Measurements from ENCODE around the gene NPBWR2. TPM values are rescaled to one million over a fixed set of nuclear protein-coding genes. Genes with fewer than 3 reads are reported as not detected.
"Not testable (repeated sequence)": the region's sequence is repeated elsewhere in the genome, so short reads cannot be mapped to it uniquely, and the experiment has no call there.

The NPBWR2 gene
- total RNA-seq, 1 donor from 2014 or later, result not detected

GRCh38 chr20:64136004-64136710 is 28.8 kb upstream of the NPBWR2 start:
- no peak for DNase-seq
- H3K4me3 Mint-ChIP-seq, result no peak overlapping the region

GRCh38 chr20:64134744-64135143 is 27.4 kb upstream of the NPBWR2 start:
- H3K4me3 Mint-ChIP-seq; H3K27ac Mint-ChIP-seq; H3K27me3 Mint-ChIP-seq; H3K36me3 Mint-ChIP-seq (ENCODE audit: low read depth); H3K9me3 Mint-ChIP-seq; DNase-seq; H3K4me1 Mint-ChIP-seq; intact Hi-C loops (cut with micrococcal nuclease): not testable (repeated sequence)

More at GRCh38 chr20:64136004-64136710, 28.8 kb upstream of the NPBWR2 start:
- no peak overlapping the region for H3K27ac Mint-ChIP-seq
- intact Hi-C loops (cut with micrococcal nuclease), result no loop called here
- no peaks in the 10 kb centered on the region for H3K9me3 Mint-ChIP-seq
- no peaks in the 10 kb centered on the region for H3K4me1 Mint-ChIP-seq
- H3K36me3 Mint-ChIP-seq (ENCODE audit: low read depth), result no peaks in the 10 kb centered on the region
- no peaks in the 10 kb centered on the region for H3K27me3 Mint-ChIP-seq

- H3K9me3 Mint-ChIP-seq, result no peaks in the 10 kb centered on the region
- intact Hi-C loops (cut with micrococcal nuclease), result no loop called here
- peaks cover 2% of the 10 kb centered on the region for H3K27me3 Mint-ChIP-seq
- H3K27ac Mint-ChIP-seq, result no peak overlapping the region
- no peak for DNase-seq
- no peaks in the 10 kb centered on the region for H3K4me1 Mint-ChIP-seq
- no peaks in the 10 kb centered on the region for H3K36me3 Mint-ChIP-seq (ENCODE audit: low read depth)
- H3K4me3 Mint-ChIP-seq, result no peak overlapping the region
Measured at GRCh38 chr20:64133951-64134407, 26.6 kb upstream of the NPBWR2 start.

GRCh38 chr20:64131406-64131805 is 24.0 kb upstream of the NPBWR2 start:
- H3K27ac Mint-ChIP-seq, result no peak overlapping the region
- intact Hi-C loops (cut with micrococcal nuclease), result no loop called here
- H3K9me3 Mint-ChIP-seq, result no peaks in the 10 kb centered on the region
- no peaks in the 10 kb centered on the region for H3K36me3 Mint-ChIP-seq (ENCODE audit: low read depth)
- H3K27me3 Mint-ChIP-seq, result peaks cover 7% of the 10 kb centered on the region
- DNase-seq, result peak; percentile 56
- H3K4me1 Mint-ChIP-seq, result no peaks in the 10 kb centered on the region
- no peak overlapping the region for H3K4me3 Mint-ChIP-seq

GRCh38 chr20:64130876-64131275 is 23.5 kb upstream of the NPBWR2 start:
- no peaks in the 10 kb centered on the region for H3K9me3 Mint-ChIP-seq
- intact Hi-C loops (cut with micrococcal nuclease), result no loop called here
- peak; percentile 37 for DNase-seq
- peaks cover 7% of the 10 kb centered on the region for H3K27me3 Mint-ChIP-seq
- no peak overlapping the region for H3K27ac Mint-ChIP-seq
- H3K4me1 Mint-ChIP-seq, result no peaks in the 10 kb centered on the region
- H3K36me3 Mint-ChIP-seq (ENCODE audit: low read depth), result no peaks in the 10 kb centered on the region
- no peak overlapping the region for H3K4me3 Mint-ChIP-seq

GRCh38 chr20:64130271-64130670 is 22.9 kb upstream of the NPBWR2 start:
- Mint-ChIP-seq H3K4me3 (no peak overlapping the region), H3K27me3 (peaks cover 7% of the 10 kb centered on the region), H3K9me3 (no peaks in the 10 kb centered on the region), H3K27ac (no peak overlapping the region), H3K36me3 (ENCODE audit: low read depth) (no peaks in the 10 kb centered on the region), H3K4me1 (no peaks in the 10 kb centered on the region)
- peak; percentile 45 for DNase-seq
- intact Hi-C loops (cut with micrococcal nuclease), result no loop called here

GRCh38 chr20:64129146-64129782 is 21.9 kb upstream of the NPBWR2 start:
- peaks cover 12% of the 10 kb centered on the region for H3K27me3 Mint-ChIP-seq
- DNase-seq, result peak; percentile 47
- no peaks in the 10 kb centered on the region for H3K4me1 Mint-ChIP-seq
- H3K4me3 Mint-ChIP-seq, result no peak overlapping the region
- no peaks in the 10 kb centered on the region for H3K36me3 Mint-ChIP-seq (ENCODE audit: low read depth)
- H3K27ac Mint-ChIP-seq, result no peak overlapping the region
- H3K9me3 Mint-ChIP-seq, result no peaks in the 10 kb centered on the region
- intact Hi-C loops (cut with micrococcal nuclease), result no loop called here

- not testable (repeated sequence) for H3K9me3 Mint-ChIP-seq
Measured at GRCh38 chr20:64123517-64123916, 16.2 kb upstream of the NPBWR2 start.

GRCh38 chr20:64122927-64123326 is 15.6 kb upstream of the NPBWR2 start:
- not testable (repeated sequence) for H3K4me1 Mint-ChIP-seq; H3K27ac Mint-ChIP-seq; H3K36me3 Mint-ChIP-seq (ENCODE audit: low read depth); H3K4me3 Mint-ChIP-seq; H3K9me3 Mint-ChIP-seq
- peak; percentile 41 for DNase-seq
- intact Hi-C loops (cut with micrococcal nuclease), result loop anchor here (5.0 kb wide), 2 partner anchors 141 to 221 kb away; partner anchors contain the start of gene PRPF6
- H3K27me3 Mint-ChIP-seq, result peaks cover 17% of the 10 kb centered on the region

More at GRCh38 chr20:64123517-64123916, 16.2 kb upstream of the NPBWR2 start:
- not testable (repeated sequence) for H3K4me1 Mint-ChIP-seq; H3K4me3 Mint-ChIP-seq; H3K27ac Mint-ChIP-seq; H3K36me3 Mint-ChIP-seq (ENCODE audit: low read depth); DNase-seq
- intact Hi-C loops (cut with micrococcal nuclease), result loop anchor here (5.0 kb wide), 2 partner anchors 141 to 221 kb away; partner anchors contain the start of gene PRPF6
- H3K27me3 Mint-ChIP-seq, result peaks cover 20% of the 10 kb centered on the region

GRCh38 chr20:64121586-64121985 is 14.2 kb upstream of the NPBWR2 start:
- Mint-ChIP-seq H3K9me3 (no peaks in the 10 kb centered on the region), H3K27ac (no peak overlapping the region)
- intact Hi-C loops (cut with micrococcal nuclease), result loop anchor here (5.0 kb wide), 2 partner anchors 139 to 219 kb away; partner anchors contain the start of gene PRPF6

GRCh38 chr20:64119681-64120341 is 12.4 kb upstream of the NPBWR2 start:
- peak overlapping the region; percentile 77 for H3K4me3 Mint-ChIP-seq
- peak overlapping the region; percentile 80 for H3K27ac Mint-ChIP-seq
- no peaks in the 10 kb centered on the region for H3K9me3 Mint-ChIP-seq
- H3K27me3 Mint-ChIP-seq, result peaks cover 14% of the 10 kb centered on the region
- H3K36me3 Mint-ChIP-seq (ENCODE audit: low read depth), result no peaks in the 10 kb centered on the region
- peaks cover 9% of the 10 kb centered on the region for H3K4me1 Mint-ChIP-seq
- DNase-seq, result no peak
- intact Hi-C loops (cut with micrococcal nuclease), result loop anchor here (1.0 to 5.0 kb wide), 4 partner anchors 37 to 218 kb away; partner anchors contain the start of gene PRPF6

More at GRCh38 chr20:64121586-64121985, 14.2 kb upstream of the NPBWR2 start:
- H3K4me1 Mint-ChIP-seq, result peaks cover 9% of the 10 kb centered on the region
- DNase-seq, result peak; percentile 50
- H3K27me3 Mint-ChIP-seq, result peaks cover 16% of the 10 kb centered on the region
- no peak overlapping the region for H3K4me3 Mint-ChIP-seq
- H3K36me3 Mint-ChIP-seq (ENCODE audit: low read depth), result no peaks in the 10 kb centered on the region

- no peak overlapping the region for H3K27ac Mint-ChIP-seq
- no peaks in the 10 kb centered on the region for H3K9me3 Mint-ChIP-seq
- no peaks in the 10 kb centered on the region for H3K36me3 Mint-ChIP-seq (ENCODE audit: low read depth)
- peaks cover 9% of the 10 kb centered on the region for H3K4me1 Mint-ChIP-seq
- DNase-seq, result peak; percentile 56
- no peak overlapping the region for H3K4me3 Mint-ChIP-seq
- intact Hi-C loops (cut with micrococcal nuclease), result no loop called here
- H3K27me3 Mint-ChIP-seq, result peaks cover 11% of the 10 kb centered on the region
Measured at GRCh38 chr20:64119301-64119680, 11.9 kb upstream of the NPBWR2 start.

GRCh38 chr20:64117432-64117777 is 10.0 kb upstream of the NPBWR2 start:
- DNase-seq; H3K4me1 Mint-ChIP-seq; H3K4me3 Mint-ChIP-seq; intact Hi-C loops (cut with micrococcal nuclease); H3K27me3 Mint-ChIP-seq; H3K27ac Mint-ChIP-seq; H3K36me3 Mint-ChIP-seq (ENCODE audit: low read depth); H3K9me3 Mint-ChIP-seq: not testable (repeated sequence)

Measured in activated CD4-positive, alpha-beta T cell treated with anti-CD3 and anti-CD28 coated beads, Interleukin-2, amount 10 ng/mL, durations not matched to agents 24 days and 14 days (primary cell).